IMR-90 (cell line): ENCODE measurements around the gene NSL1. TPM values are rescaled to one million over a fixed set of nuclear protein-coding genes. Genes with fewer than 3 reads are reported as not detected.

ENCODE experiments used
- ATAC-seq: fragments of 200-7000 bp; cut with Tn5 transposase; 2 replicates; pipeline ENCODE4 v1.9.1; 2020; ENCODE audit warnings: low read depth, mild to moderate bottlenecking, moderate library complexity
- BruUV-seq: library from RNA; stranded (reverse); fragments of 400-500 nt; replicated peaks from 2 replicates; lab custom pipeline; 2021; lab: Mats Ljungman, UMichigan
- CTCF ChIA-PET: fragments of 300-600 bp; formaldehyde crosslinking; extraction: SDS; loops from one replicate; lab custom pipeline; 2021; ENCODE audit warnings: antibody characterized with exemption; lab: Yijun Ruan, JAX
- POLR2A ChIA-PET: fragments of 300-600 bp; sonication (Branson Sonifier 250); formaldehyde crosslinking; loops from one replicate; lab custom pipeline; 2022; ENCODE audit warnings: antibody characterized with exemption; ENCODE audit not compliant: unreplicated experiment; lab: Charles Lee
- DNase-seq: peaks from one replicate; pipeline ENCODE4 v3.0.0; 2013
- H2AFZ ChIP-seq: replicated peaks from 2 replicates; pipeline ENCODE3; 2013; ENCODE audit warnings: low read length, mild to moderate bottlenecking; ENCODE audit not compliant: poor library complexity
- H2AK5ac ChIP-seq: 2 replicates; pipeline ENCODE4 v1.6.1; 2013; ENCODE audit warnings: low read depth, low read length, inconsistent platforms
- H2AK9ac ChIP-seq: replicated peaks from 2 replicates; pipeline ENCODE3; 2013; ENCODE audit warnings: mild to moderate bottlenecking, low read depth, low read length, moderate library complexity; ENCODE audit not compliant: poor library complexity
- H2BK120ac ChIP-seq: 2 replicates; pipeline ENCODE4 v1.6.1; 2013; ENCODE audit warnings: low read depth, low read length, inconsistent platforms
- H2BK15ac ChIP-seq: 3 replicates; pipeline ENCODE4 v1.6.1; 2013; ENCODE audit warnings: low read depth, low read length, inconsistent platforms
- H2BK20ac ChIP-seq: 2 replicates; pipeline ENCODE4 v1.6.1; 2013; ENCODE audit warnings: low read depth, mild to moderate bottlenecking, inconsistent platforms, low read length, moderate library complexity
- H2BK5ac ChIP-seq: 2 replicates; pipeline ENCODE4 v1.6.1; 2013; ENCODE audit warnings: mild to moderate bottlenecking, low read depth, low read length, inconsistent platforms; ENCODE audit not compliant: poor library complexity, severe bottlenecking
- H3K14ac ChIP-seq: replicated peaks from 2 replicates; pipeline ENCODE4 v1.6.1; 2013; ENCODE audit warnings: low read depth, low read length, inconsistent platforms
- H3K18ac ChIP-seq: 2 replicates; pipeline ENCODE4 v1.6.1; 2013; ENCODE audit warnings: low read depth, low read length, control low read depth
- H3K23ac ChIP-seq: 2 replicates; pipeline ENCODE4 v1.6.1; 2013; ENCODE audit warnings: low read depth, low read length, inconsistent platforms
- H3K27ac ChIP-seq: 2 replicates; pipeline ENCODE4 v1.5.1; 2013; ENCODE audit warnings: mild to moderate bottlenecking, control low read depth, low read length; ENCODE audit not compliant: insufficient read depth
- H3K27me3 ChIP-seq: 2 replicates; pipeline ENCODE4 v1.6.1; 2013; ENCODE audit warnings: low read length; ENCODE audit not compliant: control insufficient read depth, insufficient read depth
- H3K36me3 ChIP-seq: 2 replicates; pipeline ENCODE4 v1.6.1; 2013; ENCODE audit warnings: low read length, mixed read lengths; ENCODE audit not compliant: control insufficient read depth, insufficient read depth
- H3K4ac ChIP-seq: 2 replicates; pipeline ENCODE4 v1.6.1; 2013; ENCODE audit warnings: low read depth, low read length, inconsistent platforms
- H3K4me1 ChIP-seq: 2 replicates; pipeline ENCODE4 v1.6.1; 2013; ENCODE audit warnings: low read length, mixed read lengths; ENCODE audit not compliant: control insufficient read depth, insufficient read depth
- H3K4me2 ChIP-seq: 2 replicates; pipeline ENCODE4 v1.6.1; 2013; ENCODE audit warnings: low read depth, mild to moderate bottlenecking, control low read depth, low read length, moderate library complexity
- H3K4me3 ChIP-seq: 2 replicates; pipeline ENCODE4 v1.5.1; 2013; ENCODE audit warnings: low read depth, mild to moderate bottlenecking, control low read depth, low read length, moderate library complexity; ENCODE audit not compliant: insufficient read depth
- H3K56ac ChIP-seq: 2 replicates; pipeline ENCODE4 v1.6.1; 2013; ENCODE audit warnings: low read length, inconsistent platforms; ENCODE audit not compliant: insufficient read depth; ENCODE audit errors: extremely low read depth
- H3K79me1 ChIP-seq, 2 experiments: 2 replicates each; pipeline ENCODE4 v1.6.1; 2013; ENCODE audit warnings: low read length in 2 of 2, inconsistent platforms in 1 of 2, low read depth in 1 of 2
- H3K9ac ChIP-seq: 2 replicates; pipeline ENCODE4 v1.6.1; 2013; ENCODE audit warnings: low read depth, low read length, control low read depth
- H3K9me1 ChIP-seq: 2 replicates; pipeline ENCODE4 v1.6.1; 2013; ENCODE audit warnings: low read length, inconsistent platforms; ENCODE audit not compliant: insufficient read depth
- H3K9me3 ChIP-seq: 2 replicates; pipeline ENCODE4 v1.6.1; 2013; ENCODE audit warnings: low read length; ENCODE audit not compliant: control insufficient read depth, insufficient read depth
- H4K20me1 ChIP-seq: 2 replicates; pipeline ENCODE4 v1.6.1; 2013; ENCODE audit warnings: low read length, inconsistent platforms; ENCODE audit not compliant: insufficient read depth
- H4K5ac ChIP-seq: 2 replicates; pipeline ENCODE4 v1.6.1; 2013; ENCODE audit warnings: mild to moderate bottlenecking, low read depth, low read length, control low read depth
- H4K8ac ChIP-seq, 2 experiments: 2 replicates each; pipeline ENCODE4 v1.6.1; 2013; ENCODE audit warnings: low read depth in 2 of 2, low read length in 2 of 2, control low read depth in 1 of 2, inconsistent platforms in 1 of 2
- H4K91ac ChIP-seq: 2 replicates; pipeline ENCODE4 v1.6.1; 2013; ENCODE audit warnings: low read depth, low read length, inconsistent platforms; ENCODE audit not compliant: insufficient read depth
- BHLHE40 ChIP-seq: fragments of 150-350 bp; IDR thresholded peaks from 2 replicates; pipeline ENCODE4 v1.6.1; 2016; ENCODE audit warnings: mild to moderate bottlenecking, low read depth, low read length
- CEBPB ChIP-seq: IDR thresholded peaks from 2 replicates; pipeline ENCODE4 v1.6.1; 2012; ENCODE audit warnings: low read depth, low read length, improper control_type of control experiment
- CTCF ChIP-seq: conservative IDR thresholded peaks from 2 replicates; pipeline ENCODE4 v1.5.1; 2012; ENCODE audit warnings: mild to moderate bottlenecking, low read depth, low read length, improper control_type of control experiment
- ELK1 ChIP-seq: fragments of 150-350 bp; IDR thresholded peaks from 2 replicates; pipeline ENCODE4 v1.6.1; 2016; ENCODE audit warnings: low read depth, mild to moderate bottlenecking, low read length, moderate library complexity, borderline replicate concordance
- FOS ChIP-seq: fragments of 150-350 bp; IDR thresholded peaks from 2 replicates; pipeline ENCODE4 v1.6.1; 2016; ENCODE audit warnings: low read depth, low read length
- MAZ ChIP-seq: IDR thresholded peaks from 2 replicates; pipeline ENCODE4 v1.6.1; 2012; ENCODE audit warnings: low read depth, mild to moderate bottlenecking, low read length, improper control_type of control experiment, moderate library complexity, borderline replicate concordance
- MXI1 ChIP-seq: IDR thresholded peaks from 2 replicates; pipeline ENCODE4 v1.6.1; 2012; ENCODE audit warnings: low read depth, mild to moderate bottlenecking, low read length, moderate library complexity, borderline replicate concordance
- POLR2A ChIP-seq: IDR thresholded peaks from 2 replicates; pipeline ENCODE4 v1.6.1; 2012; ENCODE audit warnings: mild to moderate bottlenecking, low read depth, low read length
- RFX5 ChIP-seq: IDR thresholded peaks from 2 replicates; pipeline ENCODE4 v1.8.0; 2012; ENCODE audit warnings: low read depth, mild to moderate bottlenecking, low read length, moderate library complexity
- SMC3 ChIP-seq: fragments of 150-350 bp; IDR thresholded peaks from 2 replicates; pipeline ENCODE4 v1.6.1; 2016; ENCODE audit warnings: low read depth, mild to moderate bottlenecking, antibody characterized with exemption, low read length, moderate library complexity
- USF2 ChIP-seq: fragments of 150-350 bp; IDR thresholded peaks from 2 replicates; pipeline ENCODE4 v1.6.1; 2017; ENCODE audit warnings: mild to moderate bottlenecking, antibody characterized with exemption, low read length, low read depth
- WGBS, 2 experiments: methylation state at CpG; one replicate each; pipeline versions ENCODE4 v1.1.5 to v1.1.7; 2013; ENCODE audit warnings: missing lambda C conversion rate in 2 of 2; ENCODE audit not compliant: insufficient read length in 1 of 2; ENCODE audit errors: extremely low coverage in 2 of 2; 5-methylcytosine and 5-hydroxymethylcytosine counted together
- dilution Hi-C: fragments of 300-500 bp; cut with HindIII; formaldehyde crosslinking; loops from one replicate; pipeline ENCODE4 v1.14.3; 2018; ENCODE audit warnings: low sequenced_read_pairs; ENCODE audit not compliant: unreplicated experiment
- in situ Hi-C: fragments of 300-500 bp; cut with MboI; formaldehyde crosslinking; loops from 3 replicates; pipeline ENCODE4 v1.14.3; 2019; ENCODE audit warnings: low sequenced_read_pairs, inconsistent platforms, mixed read lengths
- intact Hi-C: fragments of 100-400 bp; cut with micrococcal nuclease; formaldehyde crosslinking; loops from 2 replicates; pipeline ENCODE4 v1.10.0; 2022
- polyA plus RNA-seq, 3 experiments: library from polyadenylated mRNA; depleted of rRNA; stranded (reverse); fragments of >200 nt; gene quantifications; 2 replicates each; pipeline ENCODE4 v1.2.3, GENCODE V29; 2012; ENCODE audit warnings: low replicate concordance in 1 of 3
- total RNA-seq: library from RNA; depleted of rRNA; stranded (reverse); fragments of >200 nt; gene quantifications from 2 replicates; pipeline ENCODE4 v1.2.3, GENCODE V29; 2012

NSL1 gene
- total and polyA plus RNA-seq, 2 of the 4 experiments (the other 2 are of a cell fraction): 19.1 to 42.5 TPM

DNA sequence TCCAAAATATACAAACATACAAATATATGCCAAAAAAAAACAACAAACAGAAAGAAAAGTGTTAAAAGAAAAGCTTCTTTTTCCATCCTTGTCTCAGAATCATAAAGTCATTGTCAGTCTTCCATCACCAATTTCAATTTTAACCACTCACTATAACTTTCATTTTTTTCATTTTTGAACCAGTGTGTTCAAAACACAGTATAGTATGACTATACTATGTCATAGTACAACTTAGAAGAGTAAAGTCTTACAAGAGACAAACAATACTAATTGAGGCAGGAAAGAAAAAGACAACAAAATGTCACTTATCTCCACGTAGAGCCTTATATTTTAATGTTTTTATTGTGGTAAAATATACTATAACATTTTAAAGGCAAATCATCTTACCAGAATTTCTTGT lies 7.6 kb downstream of the NSL1 start:
- Histone ChIP-seq H3K14ac (no peak overlapping the region), H3K9ac (no peak overlapping the region), H3K27ac (no peak overlapping the region), H2BK20ac (no peak overlapping the region), H2AK9ac (no peak overlapping the region), H3K36me3 (peaks cover 2% of the 10 kb centered on the region; the same call in 1 of the 2 replicates), H2BK5ac (no peak overlapping the region), H3K18ac (no peak overlapping the region), H3K79me1 (peaks cover 4 to 10% of the 10 kb centered on the region in 2 experiments; a peak in 3 of 4 replicates), H3K23ac (no peak overlapping the region), H4K8ac (no peak overlapping the region), H4K91ac (no peak overlapping the region), H3K56ac (no peak overlapping the region), H3K4me3 (no peak overlapping the region), H2AFZ (no peak overlapping the region), H4K20me1 (no peaks in the 10 kb centered on the region), H3K4me2 (no peak overlapping the region), H4K5ac (no peak overlapping the region), H3K9me1 (no peaks in the 10 kb centered on the region), H3K9me3 (no peaks in the 10 kb centered on the region), H3K27me3 (no peaks in the 10 kb centered on the region), H2BK120ac (no peak overlapping the region), H2AK5ac (no peak overlapping the region), H3K4me1 (0 out of 2 replicates have a peak, but pooled peaks cover 2% of the 10 kb centered on the region), H2BK15ac (no peak overlapping the region), H3K4ac (no peak overlapping the region)
- DNase-seq (no peak), ATAC-seq (no peak)
- dilution Hi-C loops: no loop called here
- in situ Hi-C loops: loop anchor here (10.0 kb wide), 1 partner anchor 119 kb away; no protein-coding TSS in a partner anchor
- BruUV-seq: no TSS peak
- CTCF ChIA-PET: interaction anchor here (0.7 kb wide), 1 partner anchor 119 kb away, joined by 3 read pairs; no protein-coding TSS in a partner anchor
- POLR2A ChIA-PET: no interaction called here
- intact Hi-C loops: loop anchor here (2.0 to 10.0 kb wide), 2 partner anchors 173 to 719 kb away; no protein-coding TSS in a partner anchor
- TF ChIP-seq RFX5 (no peak), MXI1 (no peak), MAZ (no peak), SMC3 (no peak), CEBPB (no peak), USF2 (no peak), BHLHE40 (no peak), CTCF (no peak), POLR2A (no peak), ELK1 (no peak), FOS (no peak)
- no CpG with 5 or more reads among the region's 1 CpG for WGBS, 2 experiments
